PC-3 (cell line): ENCODE data around the gene CCZ1B. TPM values are rescaled to one million over a fixed set of nuclear protein-coding genes. Genes with fewer than 3 reads are reported as not detected.
"Not testable (repeated sequence)": the region's sequence is repeated elsewhere in the genome, so short reads cannot be mapped to it uniquely, and the experiment has no call there.

ENCODE experiments used
- ATAC-seq: fragments of 200-7000 bp; cut with Tn5 transposase; 2 replicates; pipeline ENCODE4 v1.9.1; 2020; ENCODE audit warnings: mild to moderate bottlenecking, moderate library complexity
- BruUV-seq: library from RNA; stranded (reverse); fragments of 400-500 nt; replicated peaks from 2 replicates; lab custom pipeline; 2021; lab: Mats Ljungman, UMichigan
- CTCF ChIA-PET: fragments of 300-600 bp; sonication (Branson Sonifier 250); formaldehyde crosslinking; loops from one replicate; lab custom pipeline; 2022; ENCODE audit warnings: antibody characterized with exemption; lab: Charles Lee
- POLR2A ChIA-PET: fragments of 300-600 bp; sonication (Branson Sonifier 250); formaldehyde crosslinking; loops from one replicate; lab custom pipeline; 2022; ENCODE audit warnings: antibody characterized with exemption; ENCODE audit not compliant: unreplicated experiment; lab: Charles Lee
- DNase-seq: peaks from one replicate; pipeline ENCODE4 v3.0.0-alpha.2; 2015
- H2AFZ ChIP-seq: fragments of 300-600 bp; sonication (generic); 2 replicates; pipeline ENCODE4 v1.6.0; 2016; ENCODE audit warnings: antibody characterized with exemption, low read length
- H3F3A ChIP-seq: fragments of 300-600 bp; sonication (generic); one replicate; pipeline ENCODE4 v1.6.0; 2017; ENCODE audit warnings: antibody characterized with exemption, low read length, control low read depth, mild to moderate bottlenecking; ENCODE audit not compliant: unreplicated experiment
- H3K27ac ChIP-seq: fragments of 300-600 bp; sonication (generic); 2 replicates; pipeline ENCODE4 v1.5.1; 2016; ENCODE audit warnings: mild to moderate bottlenecking, low read length
- H3K27me3 ChIP-seq: fragments of 300-600 bp; sonication (generic); 2 replicates; pipeline ENCODE4 v1.6.1; 2016; ENCODE audit warnings: low read length, mixed read lengths
- H3K36me3 ChIP-seq: fragments of 300-600 bp; sonication (generic); 2 replicates; pipeline ENCODE4 v1.6.1; 2016; ENCODE audit warnings: low read depth, mixed run types, low read length, mixed read lengths
- H3K4me1 ChIP-seq: fragments of 300-600 bp; sonication (generic); 2 replicates; pipeline ENCODE4 v1.5.1; 2016; ENCODE audit warnings: low read length; ENCODE audit not compliant: insufficient read depth
- H3K4me2 ChIP-seq: fragments of 300-600 bp; sonication (generic); 2 replicates; pipeline ENCODE4 v1.6.0; 2016; ENCODE audit warnings: low read length
- H3K4me3 ChIP-seq: fragments of 300-600 bp; sonication (generic); 2 replicates; pipeline ENCODE4 v1.5.1; 2016; ENCODE audit warnings: mild to moderate bottlenecking, low read length, mixed read lengths
- H3K79me2 ChIP-seq: fragments of 300-600 bp; sonication (generic); 2 replicates; pipeline ENCODE4 v1.6.1; 2017; ENCODE audit warnings: low read length, mixed read lengths
- H3K9ac ChIP-seq: fragments of 300-600 bp; sonication (generic); 2 replicates; pipeline ENCODE4 v1.6.0; 2016; ENCODE audit warnings: mild to moderate bottlenecking, low read length
- H3K9me2 ChIP-seq: fragments of 300-600 bp; sonication (generic); replicated peaks from 2 replicates; pipeline ENCODE4 v1.6.1; 2016; ENCODE audit warnings: mixed run types, low read length, mixed read lengths
- H3K9me3 ChIP-seq: fragments of 300-600 bp; sonication (generic); 2 replicates; pipeline ENCODE4 v1.6.1; 2016; ENCODE audit warnings: low read length, mixed read lengths
- H4K20me1 ChIP-seq: fragments of 300-600 bp; sonication (generic); 2 replicates; pipeline ENCODE4 v1.6.1; 2016; ENCODE audit warnings: low read length, mixed read lengths
- intact Hi-C: fragments of 100-400 bp; cut with micrococcal nuclease; formaldehyde crosslinking; loops from 2 replicates; pipeline ENCODE4 v1.9.0; 2023
- total RNA-seq: library from RNA; depleted of rRNA; stranded (reverse); fragments of >200 nt; gene quantifications from 2 replicates; pipeline ENCODE4 v1.2.3, GENCODE V29; 2014

CCZ1B gene
- total RNA-seq, 1 experiment from 2014 or later: 36.9 TPM

DNA sequence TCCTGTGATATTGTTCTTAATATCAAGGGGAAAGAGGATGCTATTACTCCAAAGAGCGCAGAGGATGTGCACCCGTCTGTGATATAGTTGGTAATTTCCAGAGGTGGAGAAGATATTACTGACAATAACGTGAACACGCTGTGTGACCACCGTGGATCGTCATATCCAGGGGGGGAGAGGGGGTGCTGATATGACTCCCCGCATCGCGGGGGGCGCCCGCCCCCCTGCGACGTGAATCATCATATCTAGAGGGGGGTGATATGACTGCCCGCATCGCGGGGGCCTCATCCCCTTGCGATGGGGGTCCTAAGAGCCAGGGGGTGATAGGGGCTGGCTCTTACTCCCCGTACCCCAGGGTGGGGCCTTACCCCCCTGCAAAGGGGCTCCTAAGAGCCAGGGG lies 21.7 kb upstream of the CCZ1B start:
- ATAC-seq, H3K79me2 ChIP-seq, POLR2A ChIA-PET, intact Hi-C loops, H3K27ac ChIP-seq, H4K20me1 ChIP-seq, CTCF ChIA-PET, BruUV-seq, H3K36me3 ChIP-seq, H3K27me3 ChIP-seq, H3K4me1 ChIP-seq, H3K4me2 ChIP-seq, H3K4me3 ChIP-seq, DNase-seq, H2AFZ ChIP-seq, H3K9ac ChIP-seq, H3K9me3 ChIP-seq, H3K9me2 ChIP-seq, H3F3A ChIP-seq: not testable (repeated sequence)

DNA sequence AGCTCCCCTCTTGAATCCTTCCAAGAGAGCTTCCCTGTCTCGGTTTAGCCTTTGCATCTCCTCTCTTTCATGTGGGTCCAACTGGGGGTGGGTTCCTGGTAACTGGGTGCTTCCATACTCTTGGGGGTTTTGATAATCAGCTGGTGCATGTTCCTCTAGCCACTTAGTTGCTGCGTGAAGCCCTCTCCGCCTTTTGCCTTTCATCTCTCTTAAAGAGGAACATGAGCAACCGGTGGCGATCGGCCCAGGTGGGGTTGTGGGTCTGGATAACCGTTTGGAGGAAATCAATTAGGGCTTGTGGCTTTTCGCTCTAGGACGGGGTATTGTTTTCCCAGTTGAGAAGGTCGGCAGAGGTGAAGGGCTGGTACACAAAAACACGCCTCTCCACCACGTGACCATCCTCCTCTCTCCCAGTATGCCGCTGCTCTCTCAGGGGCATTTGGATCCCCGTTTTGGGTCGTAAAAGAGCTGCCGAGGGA lies 19.9 kb upstream of the CCZ1B start:
- CTCF ChIA-PET, H3K9ac ChIP-seq, H3K9me2 ChIP-seq, H4K20me1 ChIP-seq, DNase-seq, intact Hi-C loops, H3K9me3 ChIP-seq, BruUV-seq, H3K79me2 ChIP-seq, POLR2A ChIA-PET, ATAC-seq, H3K36me3 ChIP-seq, H2AFZ ChIP-seq, H3K4me3 ChIP-seq, H3K27ac ChIP-seq, H3K4me2 ChIP-seq, H3K27me3 ChIP-seq, H3F3A ChIP-seq: not testable (repeated sequence)
- peaks cover 18% of the 10 kb centered on the region for H3K4me1 ChIP-seq

GRCh38 chr7:6843654-6844053 lies 17.6 kb upstream of the CCZ1B start:
- H3K4me2 ChIP-seq, CTCF ChIA-PET, ATAC-seq, H3K9ac ChIP-seq, H3K4me3 ChIP-seq, intact Hi-C loops, H3K9me2 ChIP-seq, H3F3A ChIP-seq, H3K36me3 ChIP-seq, H3K27ac ChIP-seq, H3K79me2 ChIP-seq, BruUV-seq, POLR2A ChIA-PET, H3K27me3 ChIP-seq, H2AFZ ChIP-seq, H3K9me3 ChIP-seq, H4K20me1 ChIP-seq, DNase-seq: not testable (repeated sequence)
- peaks cover 18% of the 10 kb centered on the region for H3K4me1 ChIP-seq

- H3K27me3 ChIP-seq, H3K9me3 ChIP-seq, CTCF ChIA-PET, H3K9ac ChIP-seq, ATAC-seq, H2AFZ ChIP-seq, H3K79me2 ChIP-seq, H3K9me2 ChIP-seq, H3K4me3 ChIP-seq, BruUV-seq, H4K20me1 ChIP-seq, intact Hi-C loops, POLR2A ChIA-PET, H3K36me3 ChIP-seq, H3F3A ChIP-seq, DNase-seq: not testable (repeated sequence)
- Histone ChIP-seq H3K4me2 (peak overlapping the region; percentile 41; the same call in 1 of the 2 replicates), H3K4me1 (peaks cover 18% of the 10 kb centered on the region), H3K27ac (peak overlapping the region; percentile 82)
Observed at GRCh38 chr7:6843092-6843491, 17.0 kb upstream of the CCZ1B start.

DNA sequence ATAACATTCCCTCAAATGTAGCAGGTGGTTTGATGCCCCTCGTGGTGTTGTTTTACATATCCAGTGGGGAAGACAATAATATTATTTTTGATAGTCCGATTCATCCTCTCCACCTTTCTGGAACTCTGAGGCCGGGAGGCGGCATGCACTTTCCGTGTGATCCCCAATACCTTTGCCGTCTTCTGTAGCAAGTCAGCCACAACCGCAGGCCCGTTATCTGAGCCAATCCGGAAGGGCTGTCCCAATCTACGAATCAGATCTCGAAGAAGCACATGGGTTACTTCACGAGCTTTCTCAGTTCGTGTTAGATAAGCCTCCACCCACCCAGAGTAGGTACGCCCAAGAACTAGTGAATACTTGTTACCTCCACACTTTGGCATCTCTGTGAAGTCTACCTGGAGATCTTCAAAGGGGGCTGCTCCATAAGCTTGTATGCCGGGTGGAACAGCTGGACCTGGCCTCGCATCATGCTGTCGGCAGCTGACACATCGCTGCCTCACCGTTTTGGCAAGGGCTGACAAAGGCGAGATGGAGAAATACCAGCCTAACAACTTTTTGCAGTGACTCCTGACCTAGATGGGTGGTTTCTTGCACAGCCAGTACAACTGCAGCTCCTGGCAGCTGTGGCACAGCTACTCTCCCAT lies 16.3 kb upstream of the CCZ1B start:
- DNase-seq (peak; percentile 91), ATAC-seq (peak; percentile 45; the same call in 1 of the 2 replicates)
- POLR2A ChIA-PET, H3K9me2 ChIP-seq, H3F3A ChIP-seq, H3K9me3 ChIP-seq, H3K27me3 ChIP-seq, H4K20me1 ChIP-seq, H3K79me2 ChIP-seq, CTCF ChIA-PET, intact Hi-C loops, H3K36me3 ChIP-seq: not testable (repeated sequence)
- H3K4me2 ChIP-seq: peak overlapping the region; percentile 73
- H3K9ac ChIP-seq: 0 out of 2 replicates have a peak overlapping the region, but pooled peaks have one; percentile 40
- TSS peak; percentile 53 for BruUV-seq
- H2AFZ ChIP-seq: peak overlapping the region; percentile 69
- H3K4me1 ChIP-seq: peaks cover 18% of the 10 kb centered on the region
- H3K27ac ChIP-seq: peak overlapping the region; percentile 82
- H3K4me3 ChIP-seq: peak overlapping the region; percentile 51; the same call in 1 of the 2 replicates

- ATAC-seq, H3K27me3 ChIP-seq, intact Hi-C loops, H3K9ac ChIP-seq, H2AFZ ChIP-seq, H3K79me2 ChIP-seq, H3K4me3 ChIP-seq, CTCF ChIA-PET, POLR2A ChIA-PET, H4K20me1 ChIP-seq, H3K4me2 ChIP-seq, BruUV-seq, H3K9me2 ChIP-seq, H3K4me1 ChIP-seq, H3K36me3 ChIP-seq, H3K27ac ChIP-seq, H3K9me3 ChIP-seq, H3F3A ChIP-seq: not testable (repeated sequence)
- peak; percentile 6 for DNase-seq
Observed at GRCh38 chr7:6837081-6837480, 11.0 kb upstream of the CCZ1B start.
